Mesendoderm (in vitro differentiated cells): ENCODE results near the gene FRY.

ENCODE experiments used
- DNase-seq: peaks from one replicate; pipeline ENCODE4 v3.0.0; 2013
- H2AK5ac ChIP-seq: 2 replicates; pipeline ENCODE4 v1.6.1; 2013; ENCODE audit warnings: low read length, inconsistent platforms
- H2BK120ac ChIP-seq: 2 replicates; pipeline ENCODE4 v1.6.1; 2013; ENCODE audit warnings: low read depth, mild to moderate bottlenecking, low read length, moderate library complexity, mixed read lengths
- H2BK15ac ChIP-seq: replicated peaks from 2 replicates; pipeline ENCODE4 v1.6.1; 2013; ENCODE audit warnings: low read depth, mild to moderate bottlenecking, moderate library complexity
- H2BK5ac ChIP-seq: 2 replicates; pipeline ENCODE4 v1.6.1; 2013; ENCODE audit warnings: low read length, inconsistent platforms
- H3K18ac ChIP-seq: 2 replicates; pipeline ENCODE4 v1.6.1; 2013; ENCODE audit warnings: mild to moderate bottlenecking, low read length, mixed read lengths
- H3K23ac ChIP-seq: one replicate; pipeline ENCODE4 v1.6.1; 2013; ENCODE audit warnings: low read length
- H3K27ac ChIP-seq: 2 replicates; pipeline ENCODE4 v1.5.1; 2013; ENCODE audit warnings: low read depth, mild to moderate bottlenecking, inconsistent platforms, low read length, moderate library complexity
- H3K27me3 ChIP-seq: 2 replicates; pipeline ENCODE4 v1.6.1; 2013; ENCODE audit warnings: low read length, control low read depth, mild to moderate bottlenecking, inconsistent platforms; ENCODE audit not compliant: insufficient read depth, poor library complexity
- H3K36me3 ChIP-seq: 2 replicates; pipeline ENCODE4 v1.6.1; 2013; ENCODE audit warnings: low read length, inconsistent platforms; ENCODE audit not compliant: control insufficient read depth, insufficient read depth
- H3K4ac ChIP-seq: one replicate; pipeline ENCODE4 v1.6.1; 2013; ENCODE audit warnings: low read depth, mild to moderate bottlenecking, low read length, moderate library complexity
- H3K4me1 ChIP-seq: 2 replicates; pipeline ENCODE4 v1.6.1; 2013; ENCODE audit warnings: low read depth, low read length, inconsistent platforms; ENCODE audit not compliant: control insufficient read depth
- H3K4me2 ChIP-seq: 2 replicates; pipeline ENCODE4 v1.6.1; 2013; ENCODE audit warnings: low read length
- H3K4me3 ChIP-seq: 2 replicates; pipeline ENCODE4 v1.5.1; 2013; ENCODE audit warnings: mild to moderate bottlenecking, low read length
- H3K56ac ChIP-seq: one replicate; pipeline ENCODE4 v1.6.1; 2013; ENCODE audit warnings: low read length
- H3K79me1 ChIP-seq: 2 replicates; pipeline ENCODE4 v1.6.1; 2013; ENCODE audit warnings: low read length, inconsistent platforms
- H3K79me2 ChIP-seq: 2 replicates; pipeline ENCODE4 v1.6.1; 2013; ENCODE audit warnings: mild to moderate bottlenecking, low read length; ENCODE audit not compliant: control insufficient read depth, insufficient read depth
- H3K9ac ChIP-seq: 2 replicates; pipeline ENCODE4 v1.6.1; 2013; ENCODE audit warnings: low read length, inconsistent platforms
- H4K5ac ChIP-seq: one replicate; pipeline ENCODE4 v1.6.1; 2013; ENCODE audit warnings: low read length
- H4K8ac ChIP-seq: one replicate; pipeline ENCODE4 v1.6.1; 2013; ENCODE audit warnings: low read depth, mild to moderate bottlenecking, control low read depth, low read length, moderate library complexity
- WGBS: extraction: QIAGEN DNeasy Blood & Tissue Kit; methylation state at CpG from one replicate; pipeline ENCODE4 v1.1.7; 2013; ENCODE audit warnings: low lambda C conversion rate, missing lambda C conversion rate; ENCODE audit not compliant: insufficient coverage; ENCODE audit errors: extremely low coverage; 5-methylcytosine and 5-hydroxymethylcytosine counted together

Gene FRY

GRCh38 chr13:32016631-32017030 lies 14.9 kb upstream of the FRY start:
- Histone ChIP-seq H2BK5ac (no peak overlapping the region), H2BK120ac (no peak overlapping the region), H2AK5ac (no peak overlapping the region), H3K4me1 (no peaks in the 10 kb centered on the region), H3K56ac (no peak overlapping the region), H3K4me3 (no peak overlapping the region), H3K4ac (no peak overlapping the region), H4K5ac (no peak overlapping the region), H3K79me1 (no peaks in the 10 kb centered on the region), H3K36me3 (no peaks in the 10 kb centered on the region), H3K27ac (no peak overlapping the region), H3K23ac (no peak overlapping the region), H2BK15ac (no peak overlapping the region), H4K8ac (no peak overlapping the region), H3K4me2 (no peak overlapping the region), H3K18ac (no peak overlapping the region), H3K9ac (no peak overlapping the region), H3K27me3 (no peaks in the 10 kb centered on the region), H3K79me2 (no peaks in the 10 kb centered on the region)
- DNase-seq: no peak
- no CpG with 5 or more reads among the region's 4 CpGs for WGBS

GRCh38 chr13:32017474-32017873 lies 14.1 kb upstream of the FRY start:
- no peak overlapping the region for H2BK15ac ChIP-seq
- H3K23ac ChIP-seq: no peak overlapping the region
- WGBS: no CpG with 5 or more reads among the region's 6 CpGs
- no peak overlapping the region for H3K4ac ChIP-seq
- no peak overlapping the region for H2BK120ac ChIP-seq
- no peak overlapping the region for H3K4me3 ChIP-seq
- no peak overlapping the region for H3K4me2 ChIP-seq
- no peak overlapping the region for H2AK5ac ChIP-seq
- no peaks in the 10 kb centered on the region for H3K79me1 ChIP-seq
- H3K9ac ChIP-seq: no peak overlapping the region
- no peak overlapping the region for H3K56ac ChIP-seq
- H3K27ac ChIP-seq: no peak overlapping the region
- H3K79me2 ChIP-seq: no peaks in the 10 kb centered on the region
- H2BK5ac ChIP-seq: no peak overlapping the region
- H4K5ac ChIP-seq: no peak overlapping the region
- H3K4me1 ChIP-seq: no peaks in the 10 kb centered on the region
- H3K36me3 ChIP-seq: no peaks in the 10 kb centered on the region
- no peaks in the 10 kb centered on the region for H3K27me3 ChIP-seq
- DNase-seq: no peak
- no peak overlapping the region for H4K8ac ChIP-seq
- H3K18ac ChIP-seq: no peak overlapping the region

GRCh38 chr13:32019612-32020233 lies 11.9 kb upstream of the FRY start:
- WGBS: no CpG with 5 or more reads among the region's 6 CpGs
- Histone ChIP-seq H3K18ac (no peak overlapping the region), H3K27me3 (no peaks in the 10 kb centered on the region), H4K8ac (no peak overlapping the region), H3K27ac (no peak overlapping the region), H3K4me2 (no peak overlapping the region), H2BK120ac (no peak overlapping the region), H3K4me1 (no peaks in the 10 kb centered on the region), H3K79me1 (no peaks in the 10 kb centered on the region), H3K4me3 (no peak overlapping the region), H2BK5ac (no peak overlapping the region), H3K56ac (no peak overlapping the region), H2BK15ac (no peak overlapping the region), H3K4ac (no peak overlapping the region), H3K36me3 (no peaks in the 10 kb centered on the region), H2AK5ac (no peak overlapping the region), H3K23ac (no peak overlapping the region), H4K5ac (no peak overlapping the region), H3K79me2 (no peaks in the 10 kb centered on the region), H3K9ac (no peak overlapping the region)
- DNase-seq: peak; percentile 82

GRCh38 chr13:32021785-32022184 lies 9.8 kb upstream of the FRY start:
- Histone ChIP-seq H3K56ac (no peak overlapping the region), H2AK5ac (no peak overlapping the region), H2BK15ac (no peak overlapping the region), H3K9ac (no peak overlapping the region), H3K4me3 (no peak overlapping the region), H3K36me3 (no peaks in the 10 kb centered on the region), H3K4me1 (no peaks in the 10 kb centered on the region), H3K79me2 (no peaks in the 10 kb centered on the region), H3K23ac (no peak overlapping the region), H3K27me3 (no peaks in the 10 kb centered on the region), H3K18ac (no peak overlapping the region), H3K4me2 (no peak overlapping the region), H3K27ac (no peak overlapping the region), H2BK120ac (no peak overlapping the region), H2BK5ac (no peak overlapping the region), H3K4ac (no peak overlapping the region), H3K79me1 (no peaks in the 10 kb centered on the region), H4K5ac (no peak overlapping the region), H4K8ac (no peak overlapping the region)
- no CpG with 5 or more reads among the region's 1 CpG for WGBS
- no peak for DNase-seq

- Histone ChIP-seq H2BK5ac (no peak overlapping the region), H3K23ac (no peak overlapping the region), H3K36me3 (no peaks in the 10 kb centered on the region), H3K27ac (no peak overlapping the region), H2BK120ac (no peak overlapping the region), H4K5ac (peak overlapping the region; percentile 40), H3K4me3 (no peak overlapping the region), H2BK15ac (no peak overlapping the region), H3K79me1 (no peaks in the 10 kb centered on the region), H3K79me2 (no peaks in the 10 kb centered on the region), H3K4ac (no peak overlapping the region), H4K8ac (no peak overlapping the region), H3K18ac (no peak overlapping the region), H3K9ac (no peak overlapping the region), H3K27me3 (no peaks in the 10 kb centered on the region), H3K4me1 (no peaks in the 10 kb centered on the region), H2AK5ac (no peak overlapping the region), H3K4me2 (no peak overlapping the region), H3K56ac (no peak overlapping the region)
- no peak for DNase-seq
- no CpG with 5 or more reads among the region's 4 CpGs for WGBS
Observed at GRCh38 chr13:32022311-32022710, 9.3 kb upstream of the FRY start.

GRCh38 chr13:32023096-32023495 lies 8.5 kb upstream of the FRY start:
- H3K4me1 ChIP-seq: no peaks in the 10 kb centered on the region
- H3K36me3 ChIP-seq: no peaks in the 10 kb centered on the region
- no peak overlapping the region for H3K9ac ChIP-seq
- H2AK5ac ChIP-seq: no peak overlapping the region
- DNase-seq: no peak
- no peak overlapping the region for H3K23ac ChIP-seq
- no peak overlapping the region for H2BK120ac ChIP-seq
- H3K79me2 ChIP-seq: no peaks in the 10 kb centered on the region
- H3K56ac ChIP-seq: no peak overlapping the region
- H4K8ac ChIP-seq: no peak overlapping the region
- H2BK5ac ChIP-seq: no peak overlapping the region
- no peak overlapping the region for H2BK15ac ChIP-seq
- WGBS: no CpG with 5 or more reads among the region's 3 CpGs
- no peak overlapping the region for H3K18ac ChIP-seq
- no peaks in the 10 kb centered on the region for H3K27me3 ChIP-seq
- H3K4ac ChIP-seq: no peak overlapping the region
- no peak overlapping the region for H4K5ac ChIP-seq
- H3K27ac ChIP-seq: no peak overlapping the region
- H3K4me2 ChIP-seq: no peak overlapping the region
- H3K79me1 ChIP-seq: no peaks in the 10 kb centered on the region
- no peak overlapping the region for H3K4me3 ChIP-seq
